HG02678 (cell line): ENCODE measurements around the gene BAAT.

Experiments
- ATAC-seq: cut with Tn5 transposase; IDR thresholded peaks from one replicate; pipeline ENCODE4 v1.9.1; 2021; ENCODE audit warnings: mild to moderate bottlenecking, moderate library complexity; ENCODE audit not compliant: unreplicated experiment

BAAT gene

GRCh38 chr9:101398930-101399642, 14.3 kb upstream of the BAAT start:
- no peak for ATAC-seq

GRCh38 chr9:101398068-101398929, 13.5 kb upstream of the BAAT start, which contains the start of the genes MRPL50 and ZNF189:
Gene MRPL50, minus strand, starts transcription at chr9:101398618. Its CDS starts 26 bp downstream, at chr9:101398592.
Gene ZNF189, plus strand, starts transcription at chr9:101398851. Its CDS starts 306 bp downstream, at chr9:101399157.
- ATAC-seq, result peak; percentile 97

GRCh38 chr9:101397746-101398067, 12.9 kb upstream of the BAAT start:
- no peak for ATAC-seq

GRCh38 chr9:101394687-101395086, 9.9 kb upstream of the BAAT start:
- ATAC-seq, result no peak

GRCh38 chr9:101393135-101393534, 8.3 kb upstream of the BAAT start:
- ATAC-seq, result no peak

- ATAC-seq, result no peak
These were observed 3.7 kb upstream of the BAAT start for GRCh38 chr9:101388507-101388993.

- ATAC-seq, result peak; percentile 82
These were observed 3.2 kb upstream of the BAAT start for GRCh38 chr9:101387871-101388506.

- no peak for ATAC-seq
These were observed 1.4 kb downstream of the BAAT start for GRCh38 chr9:101383361-101383760.

- no peak for ATAC-seq
These were observed 2.9 kb downstream of the BAAT start for GRCh38 chr9:101381833-101382342.

GRCh38 chr9:101381118-101381517, 3.7 kb downstream of the BAAT start:
- ATAC-seq, result no peak

GRCh38 chr9:101380295-101380694, 4.5 kb downstream of the BAAT start:
- ATAC-seq, result no peak

GRCh38 chr9:101376111-101376848, 8.5 kb downstream of the BAAT start:
- no peak for ATAC-seq

GRCh38 chr9:101375546-101375945, 9.3 kb downstream of the BAAT start:
- ATAC-seq, result no peak

GRCh38 chr9:101372327-101373118, 12.3 kb downstream of the BAAT start:
- ATAC-seq, result no peak

GRCh38 chr9:101371813-101372212, 13.0 kb downstream of the BAAT start:
- no peak for ATAC-seq

GRCh38 chr9:101369884-101370531, 14.8 kb downstream of the BAAT start:
- ATAC-seq, result no peak

GRCh38 chr9:101369286-101369685, 15.5 kb downstream of the BAAT start:
- ATAC-seq, result no peak

GRCh38 chr9:101367323-101367722, 17.5 kb downstream of the BAAT start:
- ATAC-seq, result no peak

- no peak for ATAC-seq
These were observed 18.6 kb downstream of the BAAT start for GRCh38 chr9:101366038-101366756.
